GM19351 (cell line): ENCODE data around the gene AKT3.
"Not testable (repeated sequence)": the region's sequence is repeated elsewhere in the genome, so short reads cannot be mapped to it uniquely, and the experiment has no call there.

Source experiments
- ATAC-seq: cut with Tn5 transposase; IDR thresholded peaks from one replicate; pipeline ENCODE4 v1.9.1; 2021; ENCODE audit warnings: mild to moderate bottlenecking, moderate library complexity; ENCODE audit not compliant: unreplicated experiment

Gene AKT3

DNA sequence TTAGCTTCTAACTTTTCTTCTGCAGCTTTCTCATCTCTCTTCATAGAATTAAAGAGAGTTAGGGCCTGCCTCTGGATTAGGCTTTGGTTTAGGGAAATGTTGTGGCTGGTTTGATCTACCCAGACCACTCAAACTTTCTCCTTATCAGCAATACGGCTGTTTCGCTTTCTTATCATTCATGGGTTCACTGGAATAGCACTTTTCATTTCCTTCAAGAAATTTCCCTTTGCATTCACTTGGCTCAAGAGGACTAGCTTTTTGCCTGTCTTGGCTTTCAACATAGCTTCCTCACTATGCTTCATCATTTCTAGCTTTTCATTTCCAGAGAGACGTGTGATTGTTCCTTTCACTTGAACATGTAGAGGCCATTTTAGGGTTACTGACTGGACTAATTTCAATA, 59.6 kb downstream of the AKT3 start:
- ATAC-seq = no peak

DNA sequence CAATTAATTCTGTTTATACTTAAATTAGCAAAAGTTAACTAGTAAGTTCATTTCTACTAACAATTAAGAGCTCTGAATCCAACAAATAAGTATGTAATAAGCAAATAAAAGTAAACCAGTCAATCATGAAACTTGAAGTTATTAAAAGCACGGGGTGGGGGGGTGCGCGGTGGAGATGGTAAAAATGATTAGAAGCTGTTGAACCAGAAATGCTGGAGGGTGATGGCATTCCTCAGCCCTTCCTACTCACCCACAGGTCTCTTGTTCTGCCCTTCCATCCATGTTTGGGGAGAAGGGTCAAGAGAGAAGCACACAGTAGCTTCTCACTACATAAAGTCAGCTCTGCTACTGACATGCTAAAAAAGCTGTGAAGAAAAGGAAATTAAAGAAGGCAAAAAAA, 63.5 kb downstream of the AKT3 start:
- ATAC-seq = no peak

DNA sequence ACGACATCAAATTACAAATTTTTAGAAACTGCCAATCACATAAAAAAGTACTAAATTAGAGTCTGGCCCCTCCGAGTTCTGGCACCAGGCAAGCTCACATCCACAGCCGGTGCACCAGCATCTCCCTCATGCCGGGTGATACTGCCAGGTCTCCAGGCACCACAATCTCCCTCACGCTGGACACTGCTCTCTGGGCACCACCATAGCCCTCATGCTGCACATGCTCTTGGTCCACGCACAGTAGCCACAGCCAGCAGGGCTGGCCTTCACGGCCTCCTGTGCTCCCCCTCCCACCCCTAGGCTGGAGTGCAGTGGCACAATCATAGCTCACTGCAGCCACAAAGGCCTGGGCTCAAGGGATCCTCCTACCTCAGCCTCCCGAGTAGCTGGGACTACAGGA, 65.5 kb downstream of the AKT3 start:
- no peak for ATAC-seq

GRCh38 chr1:243783714-243784113, 66.3 kb downstream of the AKT3 start:
- ATAC-seq = no peak

DNA sequence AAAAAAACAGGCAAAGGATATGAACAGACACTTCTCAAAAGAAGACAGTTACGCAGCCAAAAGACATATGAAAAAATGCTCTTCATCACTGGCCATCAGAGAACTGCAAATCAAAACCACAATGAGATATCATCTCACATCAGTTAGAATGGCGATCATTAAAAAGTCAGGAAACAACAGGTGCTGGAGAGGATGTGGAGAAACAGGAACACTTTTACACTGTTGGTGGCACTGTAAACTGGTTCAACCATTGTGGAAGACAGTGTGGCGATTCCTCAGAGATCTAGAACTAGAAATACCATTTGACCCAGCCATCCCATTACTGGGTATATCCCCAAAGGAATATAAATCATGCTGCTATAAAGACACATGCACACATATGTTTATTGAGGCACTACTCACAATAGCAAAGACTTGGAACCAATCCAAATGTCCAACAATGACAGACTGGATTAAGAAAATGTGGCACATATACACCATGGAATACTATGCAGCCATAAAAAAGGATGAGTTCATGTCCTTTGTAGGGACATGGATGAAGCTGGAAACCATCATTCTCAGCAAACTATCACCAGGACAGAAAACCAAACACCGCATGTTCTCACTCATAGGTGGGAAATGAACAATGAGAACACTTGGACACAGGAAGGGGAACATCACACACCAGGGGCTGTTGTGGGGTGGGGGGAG, 77.5 kb downstream of the AKT3 start:
- ATAC-seq = not testable (repeated sequence)

DNA sequence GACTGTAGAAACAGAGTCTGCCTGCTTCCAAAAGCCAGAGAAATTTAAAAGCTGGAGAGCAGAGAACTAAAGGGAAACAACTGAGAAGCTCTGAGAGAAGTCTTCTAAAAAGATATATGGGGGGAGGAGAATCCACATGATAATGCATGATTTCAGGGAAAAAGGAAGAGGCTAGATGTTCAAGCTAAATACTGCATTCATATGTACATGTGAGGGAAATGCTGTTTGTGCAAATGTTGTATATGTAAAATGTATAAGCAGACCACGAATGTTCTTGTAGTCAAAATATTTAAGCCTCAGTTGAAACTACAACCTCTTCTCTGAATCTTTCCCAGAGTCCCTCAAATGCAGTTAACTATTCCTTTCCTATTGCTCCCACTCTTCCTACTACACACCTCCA, 79.2 kb downstream of the AKT3 start:
- no peak for ATAC-seq

DNA sequence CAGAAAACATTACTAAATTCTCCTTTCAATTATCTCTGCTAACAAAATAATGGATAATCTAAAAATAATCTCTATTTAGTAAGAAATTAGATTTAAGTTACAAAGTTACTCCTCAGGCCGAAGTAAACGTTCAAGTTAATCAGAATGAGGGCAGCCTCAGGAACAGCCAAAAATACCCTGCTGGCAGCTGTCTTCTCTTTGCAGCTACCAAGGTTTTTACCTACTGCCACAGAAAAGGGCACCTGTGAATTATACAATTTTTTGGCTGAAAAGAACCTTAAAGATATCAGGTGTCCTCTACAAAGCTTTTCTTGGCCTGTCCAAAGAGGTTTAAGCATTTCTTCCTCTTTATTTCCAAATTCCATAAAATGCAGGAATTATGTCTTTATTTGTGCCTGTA, 84.4 kb downstream of the AKT3 start:
- ATAC-seq = no peak

- ATAC-seq = no peak
Observed at GRCh38 chr1:243763806-243764205, 86.2 kb downstream of the AKT3 start.

GRCh38 chr1:243758647-243759046, 91.4 kb downstream of the AKT3 start:
- ATAC-seq = no peak

- no peak for ATAC-seq
Observed at GRCh38 chr1:243756529-243756928, 93.5 kb downstream of the AKT3 start.

DNA sequence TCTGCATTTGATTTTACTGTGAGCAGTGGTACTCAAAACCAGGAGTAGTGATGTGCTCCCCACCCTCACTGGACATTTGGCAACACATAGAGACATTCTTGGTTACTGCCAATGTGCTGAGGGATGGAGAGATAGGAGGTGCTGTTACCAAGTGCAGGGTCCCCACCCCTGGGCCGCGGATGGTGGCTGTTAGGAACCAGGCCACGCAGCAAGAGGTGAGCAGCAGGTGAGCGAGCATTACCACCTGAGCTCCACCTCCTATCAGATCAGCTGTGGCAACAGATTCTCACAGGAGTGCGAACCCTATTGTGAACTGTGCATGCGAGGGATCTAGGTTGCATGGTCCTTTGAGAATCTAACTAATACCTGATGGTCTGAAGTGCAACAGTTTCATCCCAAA, 95.7 kb downstream of the AKT3 start:
- ATAC-seq = no peak

DNA sequence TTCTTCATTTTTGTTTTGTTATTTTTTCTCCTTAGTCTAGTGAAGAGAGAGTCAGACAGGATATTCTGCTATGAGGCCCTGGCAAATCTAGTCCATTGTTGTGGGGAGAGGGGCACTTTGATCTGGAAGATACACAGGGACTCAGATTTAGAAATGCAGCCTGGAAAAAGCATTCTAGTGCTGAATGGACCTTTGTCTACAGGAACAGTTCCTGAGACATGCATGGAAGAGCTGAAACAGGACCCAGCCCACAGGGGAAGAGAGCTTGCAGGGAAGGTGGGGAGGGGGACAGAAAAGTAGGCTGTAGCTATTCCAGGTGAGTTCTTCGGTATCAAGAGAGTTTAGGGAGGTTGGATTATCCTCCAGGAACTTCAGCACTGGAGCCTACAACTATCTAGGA, 98.5 kb downstream of the AKT3 start:
- no peak for ATAC-seq

DNA sequence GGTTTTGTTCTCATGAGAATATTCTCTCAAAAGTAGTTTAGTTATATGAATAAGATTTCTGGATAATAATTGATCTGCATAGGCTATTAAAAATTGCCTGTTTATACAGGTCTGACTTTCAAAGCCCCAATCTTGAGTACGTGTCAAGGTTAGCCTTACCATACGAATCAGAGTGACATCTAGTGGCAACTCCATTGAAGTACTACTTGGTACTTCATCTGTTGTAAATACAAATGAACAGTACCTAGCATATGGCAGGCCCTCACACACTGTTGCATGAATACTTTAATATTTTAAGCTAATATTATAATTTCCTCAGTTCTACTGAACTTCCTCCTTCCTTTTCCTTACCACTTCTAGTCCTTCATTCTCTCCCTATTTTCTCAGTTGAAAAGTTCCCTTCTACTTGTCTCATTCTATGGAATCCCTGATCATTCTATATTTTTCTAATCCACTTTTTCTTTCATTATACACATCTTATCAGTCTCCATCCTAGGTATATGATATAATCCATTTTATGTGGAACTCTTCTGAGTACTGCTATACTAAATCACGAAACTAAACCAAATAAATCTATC, 101.2 kb downstream of the AKT3 start:
- peak; percentile 99 for ATAC-seq

DNA sequence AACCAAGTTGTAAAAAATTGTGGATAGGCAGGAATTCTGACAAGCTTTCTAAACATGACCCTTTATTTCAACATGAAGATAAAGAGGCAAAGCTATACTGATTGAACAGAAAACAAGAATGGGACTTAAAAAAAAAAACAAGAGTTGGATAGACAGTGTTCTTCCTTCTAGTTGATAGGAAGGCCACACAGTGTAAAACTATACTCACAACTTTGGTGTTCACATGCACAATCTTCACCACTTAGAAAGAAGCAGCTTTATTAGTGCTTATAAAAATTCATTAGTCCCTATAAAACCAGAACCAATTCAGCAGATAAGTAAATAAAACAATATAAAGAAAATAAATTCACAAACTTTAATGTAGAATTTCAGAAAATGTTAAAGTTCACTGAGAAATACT, 101.8 kb downstream of the AKT3 start:
- no peak for ATAC-seq

DNA sequence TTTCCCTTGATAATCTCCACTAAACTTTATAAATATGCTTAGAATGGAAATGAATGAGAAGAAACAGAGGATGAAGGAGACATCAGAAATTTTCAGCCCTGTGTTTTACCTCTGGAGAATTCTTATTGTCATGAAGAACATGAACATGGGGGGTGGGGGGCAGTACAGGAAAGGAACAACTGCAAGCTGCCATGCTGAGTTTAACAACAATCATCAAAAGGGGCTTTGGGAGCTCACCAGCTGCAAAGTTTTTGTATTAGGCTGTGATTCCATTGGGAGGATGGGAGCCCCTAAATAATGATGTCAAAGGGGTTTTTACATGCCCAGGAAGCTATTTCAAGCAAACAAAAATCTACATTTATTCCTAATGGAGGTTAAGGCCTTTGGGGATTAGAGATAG, 103.3 kb downstream of the AKT3 start:
- no peak for ATAC-seq

GRCh38 chr1:243745356-243745755, 104.7 kb downstream of the AKT3 start:
- no peak for ATAC-seq

- ATAC-seq = no peak
Observed at GRCh38 chr1:243742819-243743218, 107.2 kb downstream of the AKT3 start.

GRCh38 chr1:243740255-243740999, 109.6 kb downstream of the AKT3 start:
- ATAC-seq = no peak

DNA sequence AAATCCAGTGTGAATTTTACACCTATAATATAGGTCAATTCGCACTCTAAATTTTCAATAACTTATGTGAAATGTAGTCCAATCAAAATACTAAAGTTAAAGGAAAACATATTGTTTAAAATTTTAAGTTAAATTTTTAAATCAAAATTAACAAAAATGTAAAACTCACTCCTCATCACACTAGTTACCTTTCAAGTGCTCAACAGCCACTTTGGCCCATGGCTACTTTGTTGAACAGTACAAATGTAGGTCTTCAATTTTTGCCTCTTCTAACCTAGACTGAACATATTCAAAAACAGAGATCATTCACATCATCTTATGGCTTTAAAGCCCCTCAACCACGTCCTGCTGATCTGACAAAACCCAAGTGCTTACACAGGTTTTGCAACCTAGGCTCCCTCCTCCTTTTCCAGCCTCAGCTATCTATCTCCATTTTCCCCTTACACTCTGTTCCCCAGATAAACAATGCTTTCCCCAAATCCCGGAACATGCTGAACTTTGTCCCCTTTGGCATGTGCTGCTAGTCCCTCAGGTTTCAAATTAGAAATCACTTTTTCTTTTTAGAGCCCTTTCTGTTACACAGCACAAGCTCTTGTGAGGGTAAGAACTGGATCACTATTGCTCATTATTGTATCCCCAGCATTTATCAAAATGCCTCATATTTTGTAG, 110.6 kb downstream of the AKT3 start:
- no peak for ATAC-seq

DNA sequence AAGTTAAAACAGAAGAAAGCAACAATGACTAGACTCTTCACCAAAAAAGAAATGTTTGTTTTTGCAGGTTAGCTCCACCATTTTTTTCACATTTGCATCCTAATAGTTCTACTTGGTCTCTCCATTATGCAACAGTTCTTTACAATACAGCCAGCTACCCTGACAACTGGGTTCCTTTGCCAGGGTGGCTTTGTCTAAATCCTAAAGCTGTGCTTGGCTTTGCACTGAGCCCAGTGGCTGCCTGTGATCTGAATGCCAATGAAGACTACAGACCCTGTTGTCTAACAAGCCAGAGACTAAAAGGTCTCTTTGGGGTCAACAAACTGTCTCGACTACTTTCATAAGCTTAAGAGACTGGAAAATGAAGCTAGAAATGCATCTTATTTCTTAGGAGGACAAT, 112.0 kb downstream of the AKT3 start:
- no peak for ATAC-seq

DNA sequence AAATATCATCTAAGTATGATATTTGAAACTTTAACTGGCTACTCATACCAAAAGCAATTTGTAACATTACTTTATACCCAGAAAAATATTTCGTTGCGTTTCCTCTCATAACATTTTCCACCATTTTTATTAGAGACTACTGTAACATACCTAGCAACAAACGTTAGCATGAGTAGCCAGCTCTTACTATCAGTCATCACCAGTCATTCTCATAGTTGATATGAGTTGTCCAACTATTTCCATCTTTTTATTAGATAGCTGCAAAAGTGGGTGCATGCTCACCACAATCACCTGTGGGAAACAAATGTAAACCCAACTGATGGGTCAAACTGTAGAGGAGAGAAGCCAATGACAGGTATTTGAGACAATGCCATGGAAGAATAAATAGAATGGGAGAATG, 114.6 kb downstream of the AKT3 start:
- ATAC-seq = peak; percentile 84

- ATAC-seq = no peak
Observed at GRCh38 chr1:243734308-243734695, 115.7 kb downstream of the AKT3 start.
